ENCODE measurements around the gene TRIM75. TPM values are rescaled to one million over a fixed set of nuclear protein-coding genes. Genes with fewer than 3 reads are reported as not detected.

Gene TRIM75
- not detected for total RNA-seq

- no peaks in the 10 kb centered on the region for H3K27me3 ChIP-seq
- no peaks in the 10 kb centered on the region for H3K36me3 ChIP-seq
- H3K27ac ChIP-seq = no peak within 1 kb of the TSS
- H3K4me1 ChIP-seq = no peaks in the 10 kb centered on the region
- TF ChIP-seq POLR2A (IDR thresholded peaks at IDR 0.05) = no peak
- no peak for TF ChIP-seq POLR2AphosphoS5 (IDR thresholded peaks at IDR 0.05; ENCODE audit: insufficient read depth in 1 of 2, low read depth in 1 of 2)
- TF ChIP-seq CTCF (IDR thresholded peaks at IDR 0.05) = no peak
- H3K9me3 ChIP-seq = no peaks in the 10 kb centered on the region
- no peak for DNase-seq (ENCODE audit: extremely low spot score in 2 of 2)
- no peak within 1 kb of the TSS for H3K4me3 ChIP-seq
- intact Hi-C loops (cut with DNase I) = no loop called here
Measured at GRCh38 chr4:165053645-165054044, at the start of gene TRIM75. Gene TRIM75, plus strand, starts transcription at chr4:165053866. Its CDS starts 5,282 bp downstream, at chr4:165059148.

- DNase-seq (ENCODE audit: extremely low spot score in 2 of 2) = peak in 1 of 2 donors; percentile 62
- Histone ChIP-seq H3K27me3 (no peaks in the 10 kb centered on the region), H3K36me3 (no peaks in the 10 kb centered on the region), H3K4me3 (no peak overlapping the region), H3K9me3 (no peaks in the 10 kb centered on the region), H3K27ac (no peak overlapping the region), H3K4me1 (no peaks in the 10 kb centered on the region)
- intact Hi-C loops (cut with DNase I) = no loop called here
- no peak for TF ChIP-seq POLR2AphosphoS5 (IDR thresholded peaks at IDR 0.05; ENCODE audit: insufficient read depth in 1 of 2, low read depth in 1 of 2)
- no peak for TF ChIP-seq POLR2A (IDR thresholded peaks at IDR 0.05)
- no peak for TF ChIP-seq CTCF (IDR thresholded peaks at IDR 0.05)
Measured at GRCh38 chr4:165005352-165005925, 48.2 kb upstream of the TRIM75 start.

- Histone ChIP-seq H3K4me3 (no peak overlapping the region), H3K27me3 (no peaks in the 10 kb centered on the region), H3K27ac (no peak overlapping the region), H3K4me1 (no peaks in the 10 kb centered on the region), H3K36me3 (no peaks in the 10 kb centered on the region), H3K9me3 (no peaks in the 10 kb centered on the region)
- intact Hi-C loops (cut with DNase I) = no loop called here
- TF ChIP-seq POLR2AphosphoS5 (IDR thresholded peaks at IDR 0.05; ENCODE audit: insufficient read depth in 1 of 2, low read depth in 1 of 2) (no peak), CTCF (IDR thresholded peaks at IDR 0.05) (no peak), POLR2A (IDR thresholded peaks at IDR 0.05) (no peak)
- DNase-seq (ENCODE audit: extremely low spot score in 2 of 2) = no peak
Measured at GRCh38 chr4:165006456-165006855, 47.2 kb upstream of the TRIM75 start.

GRCh38 chr4:165006886-165007285 lies 46.8 kb upstream of the TRIM75 start:
- no peaks in the 10 kb centered on the region for H3K27me3 ChIP-seq
- intact Hi-C loops (cut with DNase I) = no loop called here
- no peaks in the 10 kb centered on the region for H3K36me3 ChIP-seq
- H3K4me1 ChIP-seq = no peaks in the 10 kb centered on the region
- H3K27ac ChIP-seq = no peak overlapping the region
- H3K9me3 ChIP-seq = no peaks in the 10 kb centered on the region
- peak in 1 of 2 donors; percentile 70 for DNase-seq (ENCODE audit: extremely low spot score in 2 of 2)
- no peak overlapping the region for H3K4me3 ChIP-seq
- no peak for TF ChIP-seq CTCF (IDR thresholded peaks at IDR 0.05)
- no peak for TF ChIP-seq POLR2AphosphoS5 (IDR thresholded peaks at IDR 0.05; ENCODE audit: insufficient read depth in 1 of 2, low read depth in 1 of 2)
- TF ChIP-seq POLR2A (IDR thresholded peaks at IDR 0.05) = no peak

- TF ChIP-seq POLR2AphosphoS5 (IDR thresholded peaks at IDR 0.05; ENCODE audit: insufficient read depth in 1 of 2, low read depth in 1 of 2) = no peak
- TF ChIP-seq CTCF (IDR thresholded peaks at IDR 0.05) = no peak
- no peak for TF ChIP-seq POLR2A (IDR thresholded peaks at IDR 0.05)
- Histone ChIP-seq H3K36me3 (no peaks in the 10 kb centered on the region), H3K4me1 (no peaks in the 10 kb centered on the region), H3K27ac (no peak overlapping the region), H3K27me3 (no peaks in the 10 kb centered on the region), H3K9me3 (no peaks in the 10 kb centered on the region), H3K4me3 (no peak overlapping the region)
- intact Hi-C loops (cut with DNase I) = no loop called here
- peak in 1 of 2 donors; percentile 10 for DNase-seq (ENCODE audit: extremely low spot score in 2 of 2)
Measured at GRCh38 chr4:165009493-165010227, 44.0 kb upstream of the TRIM75 start.
